Upper lobe of right lung (tissue), 1 donor: ENCODE results near the gene TTL. TPM values are rescaled to one million over a fixed set of nuclear protein-coding genes. Genes with fewer than 3 reads are reported as not detected.

Experiments
- ATAC-seq: fragments of 200-7000 bp; cut with Tn5 transposase; one replicate; pipeline ENCODE4 v1.9.1; 2020; ENCODE audit warnings: mild to moderate bottlenecking, moderate library complexity
- DNase-seq: peaks from one replicate; pipeline ENCODE4 v3.0.0-alpha.2; 2020
- H3K27ac ChIP-seq: fragments of 200-600 bp; one replicate; pipeline ENCODE4 v1.8.0; 2022
- H3K27me3 ChIP-seq: fragments of 200-600 bp; one replicate; pipeline ENCODE4 v1.8.0; 2022; ENCODE audit warnings: mild to moderate bottlenecking
- H3K36me3 ChIP-seq: fragments of 200-600 bp; one replicate; pipeline ENCODE4 v1.8.0; 2022
- H3K4me1 ChIP-seq: fragments of 200-600 bp; one replicate; pipeline ENCODE4 v1.8.0; 2022
- H3K4me3 ChIP-seq: fragments of 200-600 bp; one replicate; pipeline ENCODE4 v1.8.0; 2022; ENCODE audit warnings: mild to moderate bottlenecking
- H3K9me3 ChIP-seq: fragments of 200-600 bp; one replicate; pipeline ENCODE4 v1.8.0; 2022
- intact Hi-C: fragments of 100-400 bp; cut with DNase I; formaldehyde crosslinking; loops from one replicate; pipeline ENCODE4 v1.11.0; 2022
- total RNA-seq: library from RNA; stranded (reverse); fragmentation: NEBNext Ultra II Directional; extraction: Animal tissue kit (Norgen Biotek cat#: 25700); gene quantifications from one replicate; pipeline ENCODE4 v1.2.1, GENCODE V29; 2021
- TF ChIP-seq, protein P1 (sequence below): fragments of 200-600 bp; IDR thresholded peaks from one replicate; pipeline ENCODE4 v1.8.0; 2022; ENCODE audit warnings: antibody characterized with exemption
- donor health status: DM: no; HTN: yes; CAD: no; lungs with severe emphysema.

TTL gene
- total RNA-seq, 1 donor from 2014 or later = 45.4 TPM

DNA sequence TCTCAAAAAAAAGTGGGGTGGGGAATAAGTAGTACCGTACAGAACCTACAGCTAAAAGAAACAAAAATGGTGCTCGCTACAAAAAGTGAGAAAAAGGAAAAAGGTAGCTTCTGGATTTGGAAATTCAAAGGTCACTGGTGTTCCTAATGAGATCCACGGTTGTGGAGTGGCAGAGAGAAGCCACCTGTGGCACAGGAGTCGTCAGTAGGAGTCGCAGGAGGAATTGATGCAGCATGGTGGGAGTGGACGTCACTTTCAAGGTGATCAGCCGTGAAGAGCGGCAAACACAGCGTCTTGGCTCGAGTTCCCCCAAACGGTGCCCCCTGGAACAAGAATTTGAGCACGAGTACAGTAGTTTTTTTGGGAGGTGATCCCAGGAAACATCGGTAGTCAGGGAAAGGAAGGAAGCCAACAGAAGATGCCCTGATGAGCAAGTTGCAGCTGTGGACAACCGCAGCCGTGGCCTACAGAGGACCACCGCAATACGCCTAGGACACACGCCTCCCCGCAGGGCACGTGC lies 1.4 kb upstream of the TTL start:
- Histone ChIP-seq H3K4me3 (peak overlapping the region; percentile 67), H3K9me3 (no peaks in the 10 kb centered on the region), H3K27me3 (no peaks in the 10 kb centered on the region), H3K36me3 (no peaks in the 10 kb centered on the region), H3K4me1 (peaks cover 18% of the 10 kb centered on the region), H3K27ac (peak overlapping the region; percentile 80)
- intact Hi-C loops = no loop called here
- TF ChIP-seq, protein P1, sequence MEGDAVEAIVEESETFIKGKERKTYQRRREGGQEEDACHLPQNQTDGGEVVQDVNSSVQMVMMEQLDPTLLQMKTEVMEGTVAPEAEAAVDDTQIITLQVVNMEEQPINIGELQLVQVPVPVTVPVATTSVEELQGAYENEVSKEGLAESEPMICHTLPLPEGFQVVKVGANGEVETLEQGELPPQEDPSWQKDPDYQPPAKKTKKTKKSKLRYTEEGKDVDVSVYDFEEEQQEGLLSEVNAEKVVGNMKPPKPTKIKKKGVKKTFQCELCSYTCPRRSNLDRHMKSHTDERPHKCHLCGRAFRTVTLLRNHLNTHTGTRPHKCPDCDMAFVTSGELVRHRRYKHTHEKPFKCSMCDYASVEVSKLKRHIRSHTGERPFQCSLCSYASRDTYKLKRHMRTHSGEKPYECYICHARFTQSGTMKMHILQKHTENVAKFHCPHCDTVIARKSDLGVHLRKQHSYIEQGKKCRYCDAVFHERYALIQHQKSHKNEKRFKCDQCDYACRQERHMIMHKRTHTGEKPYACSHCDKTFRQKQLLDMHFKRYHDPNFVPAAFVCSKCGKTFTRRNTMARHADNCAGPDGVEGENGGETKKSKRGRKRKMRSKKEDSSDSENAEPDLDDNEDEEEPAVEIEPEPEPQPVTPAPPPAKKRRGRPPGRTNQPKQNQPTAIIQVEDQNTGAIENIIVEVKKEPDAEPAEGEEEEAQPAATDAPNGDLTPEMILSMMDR = no peak
- DNase-seq (no peak), ATAC-seq (no peak)

- DNase-seq = peak; percentile 92
- Histone ChIP-seq H3K36me3 (no peaks in the 10 kb centered on the region), H3K27ac (peak overlapping the region; percentile 80), H3K9me3 (no peaks in the 10 kb centered on the region), H3K4me1 (peaks cover 18% of the 10 kb centered on the region), H3K4me3 (peak overlapping the region; percentile 67), H3K27me3 (no peaks in the 10 kb centered on the region)
- ATAC-seq = peak; percentile 90
- intact Hi-C loops = no loop called here
- TF ChIP-seq, protein P1 = peak; percentile 79
These were observed 867 bp upstream of the TTL start for GRCh38 chr2:112481050-112481527.

DNA sequence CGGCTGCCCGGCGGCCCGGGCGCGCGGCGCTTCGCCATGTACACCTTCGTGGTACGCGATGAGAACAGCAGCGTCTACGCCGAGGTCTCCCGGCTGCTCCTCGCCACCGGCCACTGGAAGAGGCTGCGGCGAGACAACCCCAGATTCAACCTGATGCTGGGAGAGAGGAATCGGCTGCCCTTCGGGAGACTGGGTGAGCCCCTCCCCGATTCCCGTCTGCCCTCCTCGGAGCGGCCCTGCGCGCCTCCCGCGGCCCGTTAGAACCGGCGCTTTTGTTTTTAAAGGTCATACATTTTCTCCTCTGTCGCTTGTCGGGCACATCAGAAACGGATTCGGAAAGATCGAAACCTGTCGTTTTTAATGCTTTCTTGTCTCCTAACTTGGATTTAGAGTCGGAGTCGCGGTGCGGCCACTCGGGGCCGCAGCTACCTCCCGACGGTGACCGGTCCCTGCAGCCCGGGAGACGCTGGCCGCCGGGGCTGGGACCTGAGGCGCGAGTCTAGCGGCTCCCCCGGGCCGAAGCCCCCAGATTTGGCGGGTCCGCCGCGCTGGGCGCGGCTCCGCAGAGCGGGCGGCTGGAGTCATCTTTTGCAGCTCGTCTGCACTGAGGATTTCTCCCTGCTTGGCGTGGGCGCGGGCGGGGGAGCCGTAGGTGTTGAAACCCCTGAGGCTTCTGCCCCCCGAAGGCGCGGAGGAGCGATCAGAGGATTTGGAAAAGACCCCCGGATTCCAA lies 519 bp downstream of the TTL start:
- H3K36me3 ChIP-seq = no peaks in the 10 kb centered on the region
- ATAC-seq (peak; percentile 3), DNase-seq (peak; percentile 75)
- peak overlapping the region; percentile 85 for H3K27ac ChIP-seq
- peak overlapping the region; percentile 83 for H3K4me3 ChIP-seq
- no peaks in the 10 kb centered on the region for H3K9me3 ChIP-seq
- peaks cover 18% of the 10 kb centered on the region for H3K4me1 ChIP-seq
- TF ChIP-seq, protein P1 = no peak
- intact Hi-C loops = no loop called here
- H3K27me3 ChIP-seq = no peaks in the 10 kb centered on the region

GRCh38 chr2:112483042-112483473 lies 1.1 kb downstream of the TTL start:
- peaks cover 18% of the 10 kb centered on the region for H3K4me1 ChIP-seq
- intact Hi-C loops = no loop called here
- no peaks in the 10 kb centered on the region for H3K27me3 ChIP-seq
- H3K4me3 ChIP-seq = peak overlapping the region; percentile 83
- ATAC-seq (no peak), DNase-seq (no peak)
- TF ChIP-seq, protein P1 = no peak
- H3K27ac ChIP-seq = peak overlapping the region; percentile 85
- H3K36me3 ChIP-seq = no peaks in the 10 kb centered on the region
- H3K9me3 ChIP-seq = no peaks in the 10 kb centered on the region

DNA sequence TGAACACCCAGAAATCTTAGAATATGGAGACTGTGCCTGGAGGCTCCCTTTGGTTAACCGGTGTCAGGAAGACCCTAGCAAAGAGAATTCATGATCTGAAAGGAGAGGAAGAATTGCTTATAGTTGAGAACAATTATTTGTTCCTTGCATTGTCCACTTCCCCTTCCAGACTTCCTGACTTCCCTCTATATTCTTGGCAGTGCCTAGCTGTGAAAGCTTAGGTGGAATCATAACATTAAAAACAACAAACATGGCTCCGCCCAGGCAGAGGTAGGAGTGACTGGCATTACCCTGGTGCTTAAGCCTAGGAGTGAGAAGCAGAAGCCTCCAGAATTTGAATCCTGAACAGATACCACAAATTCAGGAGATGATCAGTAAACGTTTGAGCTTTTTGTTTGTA lies 1.9 kb downstream of the TTL start:
- TF ChIP-seq, protein P1 = no peak
- no peak for DNase-seq
- intact Hi-C loops = no loop called here
- ATAC-seq = no peak
- Histone ChIP-seq H3K27me3 (no peaks in the 10 kb centered on the region), H3K4me1 (peaks cover 18% of the 10 kb centered on the region), H3K9me3 (no peaks in the 10 kb centered on the region), H3K27ac (no peak overlapping the region), H3K36me3 (no peaks in the 10 kb centered on the region), H3K4me3 (peak overlapping the region; percentile 83)
